Bronchial epithelial cell (primary cell): ENCODE results near the gene CLDN22. TPM values are rescaled to one million over a fixed set of nuclear protein-coding genes. Genes with fewer than 3 reads are reported as not detected.

ENCODE experiments used
- DNase-seq: peaks from one replicate; pipeline ENCODE4 v3.0.0-alpha.2; 2010; ENCODE audit warnings: low read depth
- FAIRE-seq: peaks from 2 replicates; lab custom pipeline; 2011; peaks lifted over from hg19 to GRCh38; lab: Jason Lieb, UNC
- H3K27me3 ChIP-seq: 2 replicates; pipeline ENCODE4 v1.5.1; 2011; ENCODE audit warnings: low read length; ENCODE audit not compliant: control insufficient read depth, insufficient read depth
- H3K36me3 ChIP-seq: 2 replicates; pipeline ENCODE4 v1.5.1; 2011; ENCODE audit warnings: low read length; ENCODE audit not compliant: control insufficient read depth, insufficient read depth
- H3K4me3 ChIP-seq: 2 replicates; pipeline ENCODE4 v1.5.1; 2011; ENCODE audit warnings: mild to moderate bottlenecking, low read depth, low read length, control low read depth
- total RNA-seq: library from RNA; depleted of rRNA; stranded (reverse); fragments of >200 nt; gene quantifications from 2 replicates; pipeline ENCODE4 v1.2.1, GENCODE V29; 2014
- TF ChIP-seq, protein P1 (sequence below): IDR thresholded peaks from 2 replicates; pipeline ENCODE4 v1.5.1; 2011; ENCODE audit warnings: mild to moderate bottlenecking, moderate library complexity, low read length, control low read depth, inconsistent platforms; ENCODE audit not compliant: insufficient read depth, severe bottlenecking

CLDN22 gene
- total RNA-seq, 1 donor from 2014 or later, result not detected

DNA sequence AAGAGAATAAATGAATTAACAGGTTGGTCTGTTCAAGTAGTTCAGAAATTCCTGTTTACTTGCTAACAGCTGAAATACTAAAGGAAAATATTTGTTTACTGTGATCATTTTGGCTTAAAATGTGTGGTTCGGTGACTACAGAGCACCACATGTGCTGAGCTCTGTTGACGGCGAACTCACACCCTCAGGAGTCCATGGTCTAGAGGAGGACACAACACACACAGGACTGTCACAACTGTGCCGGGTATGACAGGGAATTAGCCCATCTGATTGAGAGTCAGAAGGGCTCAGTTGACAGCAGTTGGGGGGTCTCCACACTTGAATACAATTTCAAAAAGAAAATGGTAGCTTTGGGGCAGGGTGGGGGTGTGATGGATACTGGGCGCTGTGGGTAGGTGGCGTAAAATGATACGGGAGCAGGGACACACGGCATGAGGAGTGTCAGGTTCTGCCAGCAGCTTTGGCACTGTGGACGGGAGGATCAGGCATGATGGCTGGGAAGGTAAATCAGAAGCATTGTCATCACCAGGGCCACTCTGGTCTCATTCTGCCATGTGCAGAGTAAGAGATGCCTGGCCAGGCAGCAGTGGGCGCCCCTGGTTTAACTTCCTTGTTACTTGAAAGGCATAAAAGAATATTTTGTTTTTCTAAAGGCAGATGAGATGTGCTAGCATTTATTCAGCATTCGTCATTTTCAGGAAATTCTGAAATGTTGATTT is 33.3 kb downstream of the CLDN22 start:
- no peak for FAIRE-seq
- Histone ChIP-seq H3K4me3 (no peak overlapping the region), H3K36me3 (peaks cover 10% of the 10 kb centered on the region), H3K27me3 (no peaks in the 10 kb centered on the region)
- DNase-seq, result no peak
- TF ChIP-seq, protein P1, sequence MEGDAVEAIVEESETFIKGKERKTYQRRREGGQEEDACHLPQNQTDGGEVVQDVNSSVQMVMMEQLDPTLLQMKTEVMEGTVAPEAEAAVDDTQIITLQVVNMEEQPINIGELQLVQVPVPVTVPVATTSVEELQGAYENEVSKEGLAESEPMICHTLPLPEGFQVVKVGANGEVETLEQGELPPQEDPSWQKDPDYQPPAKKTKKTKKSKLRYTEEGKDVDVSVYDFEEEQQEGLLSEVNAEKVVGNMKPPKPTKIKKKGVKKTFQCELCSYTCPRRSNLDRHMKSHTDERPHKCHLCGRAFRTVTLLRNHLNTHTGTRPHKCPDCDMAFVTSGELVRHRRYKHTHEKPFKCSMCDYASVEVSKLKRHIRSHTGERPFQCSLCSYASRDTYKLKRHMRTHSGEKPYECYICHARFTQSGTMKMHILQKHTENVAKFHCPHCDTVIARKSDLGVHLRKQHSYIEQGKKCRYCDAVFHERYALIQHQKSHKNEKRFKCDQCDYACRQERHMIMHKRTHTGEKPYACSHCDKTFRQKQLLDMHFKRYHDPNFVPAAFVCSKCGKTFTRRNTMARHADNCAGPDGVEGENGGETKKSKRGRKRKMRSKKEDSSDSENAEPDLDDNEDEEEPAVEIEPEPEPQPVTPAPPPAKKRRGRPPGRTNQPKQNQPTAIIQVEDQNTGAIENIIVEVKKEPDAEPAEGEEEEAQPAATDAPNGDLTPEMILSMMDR, result no peak

DNA sequence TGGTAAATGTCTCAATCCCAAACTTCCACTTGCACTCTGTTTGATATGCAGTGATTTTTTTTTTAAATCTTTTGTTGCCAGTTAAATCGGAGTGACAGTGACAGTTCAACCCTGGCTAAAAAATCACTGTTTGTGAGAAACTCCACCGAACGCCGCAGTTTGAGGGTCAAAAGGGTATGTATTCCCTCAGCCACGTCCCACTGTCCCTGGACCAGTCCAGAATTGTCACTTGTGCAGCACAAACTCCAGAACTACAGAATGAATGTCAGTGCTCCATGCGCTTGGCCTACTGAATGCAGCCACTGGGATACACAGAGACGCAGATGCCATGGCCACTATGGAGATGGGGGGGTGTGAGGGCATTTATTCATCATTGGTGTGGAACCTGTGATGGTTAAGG is 34.2 kb downstream of the CLDN22 start:
- H3K4me3 ChIP-seq, result no peak overlapping the region
- no peak for FAIRE-seq
- TF ChIP-seq, protein P1, result no peak

DNA sequence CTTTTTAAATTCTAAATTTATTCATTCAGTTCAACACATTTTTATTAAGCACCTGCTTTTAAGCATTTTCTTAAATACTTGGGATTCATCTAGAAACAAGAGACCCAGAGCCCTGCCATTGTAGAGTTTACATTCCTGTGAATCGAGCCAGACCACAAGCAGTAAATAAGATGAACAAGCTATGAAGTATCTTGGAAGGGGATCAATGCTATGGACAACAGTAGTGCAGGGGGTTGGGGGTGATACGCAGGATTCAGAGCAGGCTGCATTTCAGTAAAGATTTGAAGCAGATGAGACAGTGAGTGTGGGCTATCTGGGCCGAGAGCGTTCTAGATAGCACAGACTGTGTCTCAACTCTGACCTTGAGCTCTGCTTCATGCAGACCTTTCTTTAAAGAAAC is 35.1 kb downstream of the CLDN22 start:
- FAIRE-seq (no peak), DNase-seq (no peak)
- Histone ChIP-seq H3K27me3 (no peaks in the 10 kb centered on the region), H3K4me3 (no peak overlapping the region), H3K36me3 (peaks cover 10% of the 10 kb centered on the region)
- TF ChIP-seq, protein P1, result no peak

More for the DNA sequence above, 34.2 kb downstream of the CLDN22 start:
- DNase-seq, result no peak
- Histone ChIP-seq H3K36me3 (peaks cover 10% of the 10 kb centered on the region), H3K27me3 (no peaks in the 10 kb centered on the region)

DNA sequence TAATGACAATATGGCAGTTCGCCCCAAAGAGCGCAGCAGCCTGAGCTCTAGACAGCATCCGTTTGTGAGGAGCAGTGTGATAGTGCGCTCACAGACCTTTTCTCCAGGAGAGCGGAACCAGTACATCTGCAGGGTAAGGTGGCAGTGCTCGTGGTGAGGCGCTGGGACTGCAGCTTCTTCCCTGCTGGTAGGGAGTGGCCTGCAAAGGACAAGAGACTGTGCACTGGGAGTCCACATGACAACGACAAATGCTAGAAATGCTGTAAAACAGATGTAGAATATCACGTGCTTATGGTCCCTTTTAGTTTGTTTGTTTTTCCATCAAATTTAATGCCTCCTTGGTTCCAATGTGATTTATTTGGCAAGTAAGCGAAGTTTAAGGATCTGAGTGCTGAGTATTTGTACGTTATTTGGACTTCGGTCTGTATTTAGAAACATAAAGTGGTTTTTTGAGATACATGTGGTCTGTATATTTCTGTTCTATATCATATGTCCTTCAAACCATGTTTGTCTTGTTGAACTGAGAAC is 35.8 kb downstream of the CLDN22 start:
- Histone ChIP-seq H3K27me3 (no peaks in the 10 kb centered on the region), H3K36me3 (peaks cover 10% of the 10 kb centered on the region), H3K4me3 (no peak overlapping the region)
- FAIRE-seq, result no peak
- no peak for DNase-seq
- TF ChIP-seq, protein P1, result no peak

DNA sequence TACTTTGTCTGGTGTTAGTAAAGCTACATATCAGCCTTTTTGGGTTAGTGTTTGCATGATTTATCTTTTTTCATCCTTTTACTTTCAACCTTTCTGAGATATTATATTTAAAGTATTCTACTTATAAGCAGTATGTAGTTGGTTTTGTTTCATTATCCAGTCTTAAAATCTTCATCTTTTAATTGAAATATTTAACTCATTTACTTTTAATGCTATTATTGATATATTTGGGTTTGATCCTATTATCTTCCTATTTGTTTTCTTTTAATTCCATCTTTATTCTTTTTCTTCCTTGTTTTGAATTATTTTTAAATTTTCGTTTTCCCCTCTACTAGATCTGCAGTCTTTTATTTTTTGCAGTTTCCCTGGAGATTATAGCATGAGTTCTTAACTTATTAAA is 44.0 kb downstream of the CLDN22 start:
- no peak for FAIRE-seq
- H3K4me3 ChIP-seq, result no peak overlapping the region
- TF ChIP-seq, protein P1, result no peak
- DNase-seq, result no peak
- H3K36me3 ChIP-seq, result no peaks in the 10 kb centered on the region
- H3K27me3 ChIP-seq, result no peaks in the 10 kb centered on the region
